Type B pancreatic cell (in vitro differentiated cells): ENCODE measurements around the gene BOK. TPM values are rescaled to one million over a fixed set of nuclear protein-coding genes. Genes with fewer than 3 reads are reported as not detected.

ENCODE experiments used
- DNase-seq: peaks from one replicate; pipeline ENCODE4 v3.0.0; 2021; ENCODE audit warnings: mixed read lengths; ENCODE audit not compliant: unreplicated experiment; ENCODE audit errors: extremely low spot score
- H3K27ac Mint-ChIP-seq: 2 replicates; pipeline ENCODE4 v1.8.0; 2021; ENCODE audit warnings: mild to moderate bottlenecking, mixed read lengths
- H3K27me3 Mint-ChIP-seq: 2 replicates; pipeline ENCODE4 v1.8.0; 2021; ENCODE audit warnings: mixed read lengths
- H3K36me3 Mint-ChIP-seq: 2 replicates; pipeline ENCODE4 v1.8.0; 2021; ENCODE audit warnings: mixed read lengths
- H3K4me1 Mint-ChIP-seq: one replicate; pipeline ENCODE4 v1.8.0; 2021; ENCODE audit warnings: mixed read lengths; ENCODE audit not compliant: unreplicated experiment
- H3K4me3 Mint-ChIP-seq: 2 replicates; pipeline ENCODE4 v1.8.0; 2021; ENCODE audit warnings: mild to moderate bottlenecking, mixed read lengths
- H3K9me3 Mint-ChIP-seq: 2 replicates; pipeline ENCODE4 v1.8.0; 2021; ENCODE audit warnings: mixed read lengths
- total RNA-seq: library from RNA; stranded (reverse); gene quantifications from 2 replicates; pipeline ENCODE4 v1.2.1, GENCODE V29; 2021; ENCODE audit warnings: low replicate concordance
- TF ChIP-seq, protein P1 (sequence below): fragments of 200-600 bp; sonication (generic); conservative IDR thresholded peaks from 2 replicates; pipeline ENCODE4 v1.5.0; 2021; ENCODE audit warnings: antibody characterized with exemption, mild to moderate bottlenecking

BOK gene
- total RNA-seq, 1 donor from 2014 or later = 41.5 TPM

- H3K36me3 Mint-ChIP-seq = peaks cover 23% of the 10 kb centered on the region
- no peak for DNase-seq
- TF ChIP-seq, protein P1, sequence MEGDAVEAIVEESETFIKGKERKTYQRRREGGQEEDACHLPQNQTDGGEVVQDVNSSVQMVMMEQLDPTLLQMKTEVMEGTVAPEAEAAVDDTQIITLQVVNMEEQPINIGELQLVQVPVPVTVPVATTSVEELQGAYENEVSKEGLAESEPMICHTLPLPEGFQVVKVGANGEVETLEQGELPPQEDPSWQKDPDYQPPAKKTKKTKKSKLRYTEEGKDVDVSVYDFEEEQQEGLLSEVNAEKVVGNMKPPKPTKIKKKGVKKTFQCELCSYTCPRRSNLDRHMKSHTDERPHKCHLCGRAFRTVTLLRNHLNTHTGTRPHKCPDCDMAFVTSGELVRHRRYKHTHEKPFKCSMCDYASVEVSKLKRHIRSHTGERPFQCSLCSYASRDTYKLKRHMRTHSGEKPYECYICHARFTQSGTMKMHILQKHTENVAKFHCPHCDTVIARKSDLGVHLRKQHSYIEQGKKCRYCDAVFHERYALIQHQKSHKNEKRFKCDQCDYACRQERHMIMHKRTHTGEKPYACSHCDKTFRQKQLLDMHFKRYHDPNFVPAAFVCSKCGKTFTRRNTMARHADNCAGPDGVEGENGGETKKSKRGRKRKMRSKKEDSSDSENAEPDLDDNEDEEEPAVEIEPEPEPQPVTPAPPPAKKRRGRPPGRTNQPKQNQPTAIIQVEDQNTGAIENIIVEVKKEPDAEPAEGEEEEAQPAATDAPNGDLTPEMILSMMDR = no peak
- no peaks in the 10 kb centered on the region for H3K9me3 Mint-ChIP-seq
- H3K27ac Mint-ChIP-seq = no peak overlapping the region
- H3K4me1 Mint-ChIP-seq = peaks cover 12% of the 10 kb centered on the region
- no peaks in the 10 kb centered on the region for H3K27me3 Mint-ChIP-seq
- no peak overlapping the region for H3K4me3 Mint-ChIP-seq
Observed at GRCh38 chr2:241576293-241576654, 17.7 kb downstream of the BOK start.

DNA sequence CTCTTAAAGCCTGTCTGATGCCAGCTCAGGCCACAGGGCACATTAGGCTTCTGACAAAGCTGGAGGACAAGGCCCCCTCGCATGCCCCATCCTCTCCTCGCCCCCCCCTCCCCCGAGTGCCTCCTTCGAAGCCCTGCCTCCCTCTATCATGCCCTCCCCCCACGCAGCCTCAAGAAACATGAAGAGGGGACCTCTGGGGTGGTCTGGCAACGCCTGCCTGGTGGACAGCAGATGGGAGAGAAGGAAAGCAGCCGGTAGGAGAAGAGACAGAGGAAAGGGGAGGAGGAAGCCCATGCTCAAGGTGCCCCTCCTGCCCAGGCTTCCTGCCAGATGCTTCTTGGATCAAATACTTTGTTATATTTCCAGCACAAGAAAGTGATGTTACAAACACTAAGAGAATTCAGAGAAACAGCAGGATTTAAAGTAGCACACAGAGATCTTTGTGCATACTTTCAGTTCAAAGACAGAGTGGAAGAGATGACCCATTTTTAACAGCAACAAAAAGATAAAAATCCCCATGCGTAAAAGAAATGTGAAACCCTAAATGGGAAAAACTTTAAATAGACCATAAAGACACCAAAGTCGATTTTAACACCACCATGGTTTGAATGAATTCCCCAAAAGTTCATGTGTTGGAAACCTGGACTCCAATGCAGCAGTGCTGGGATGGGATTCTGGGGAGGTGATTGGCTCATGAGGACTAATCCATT lies 19.0 kb downstream of the BOK start:
- Mint-ChIP-seq H3K36me3 (peaks cover 33% of the 10 kb centered on the region), H3K9me3 (peaks cover 9% of the 10 kb centered on the region), H3K4me3 (peak overlapping the region; percentile 6), H3K27ac (no peak overlapping the region), H3K27me3 (no peaks in the 10 kb centered on the region), H3K4me1 (peaks cover 12% of the 10 kb centered on the region)
- DNase-seq = no peak
- TF ChIP-seq, protein P1 = no peak

DNA sequence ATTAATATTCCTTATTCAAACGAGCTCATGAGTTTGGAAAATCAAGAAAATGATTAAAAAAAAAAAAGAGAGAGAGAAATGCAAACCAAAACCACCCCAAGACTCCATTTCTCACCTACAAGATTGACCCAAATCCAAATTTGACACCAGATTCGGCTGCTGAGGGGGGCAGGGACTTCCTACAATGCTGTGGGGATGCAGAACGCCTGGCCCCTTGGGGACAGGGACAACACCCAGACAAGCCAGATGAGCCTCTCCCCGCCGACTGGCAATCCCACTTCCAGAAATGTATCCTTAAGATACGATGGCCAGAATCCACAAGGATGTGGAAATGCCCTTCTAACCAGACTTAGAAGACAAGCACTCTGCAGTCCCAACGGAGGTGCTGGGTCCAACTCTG lies 20.7 kb downstream of the BOK start:
- DNase-seq = no peak
- TF ChIP-seq, protein P1 = no peak
- Mint-ChIP-seq H3K9me3 (peaks cover 15% of the 10 kb centered on the region), H3K27ac (no peak overlapping the region), H3K4me1 (peaks cover 12% of the 10 kb centered on the region), H3K4me3 (no peak overlapping the region), H3K36me3 (peaks cover 44% of the 10 kb centered on the region), H3K27me3 (no peaks in the 10 kb centered on the region)

GRCh38 chr2:241582328-241582727 lies 23.8 kb downstream of the BOK start:
- no peak overlapping the region for H3K27ac Mint-ChIP-seq
- DNase-seq = no peak
- H3K4me3 Mint-ChIP-seq = no peak overlapping the region
- H3K27me3 Mint-ChIP-seq = no peaks in the 10 kb centered on the region
- peaks cover 61% of the 10 kb centered on the region for H3K36me3 Mint-ChIP-seq
- H3K9me3 Mint-ChIP-seq = peaks cover 20% of the 10 kb centered on the region
- peaks cover 6% of the 10 kb centered on the region for H3K4me1 Mint-ChIP-seq
- TF ChIP-seq, protein P1 = no peak

DNA sequence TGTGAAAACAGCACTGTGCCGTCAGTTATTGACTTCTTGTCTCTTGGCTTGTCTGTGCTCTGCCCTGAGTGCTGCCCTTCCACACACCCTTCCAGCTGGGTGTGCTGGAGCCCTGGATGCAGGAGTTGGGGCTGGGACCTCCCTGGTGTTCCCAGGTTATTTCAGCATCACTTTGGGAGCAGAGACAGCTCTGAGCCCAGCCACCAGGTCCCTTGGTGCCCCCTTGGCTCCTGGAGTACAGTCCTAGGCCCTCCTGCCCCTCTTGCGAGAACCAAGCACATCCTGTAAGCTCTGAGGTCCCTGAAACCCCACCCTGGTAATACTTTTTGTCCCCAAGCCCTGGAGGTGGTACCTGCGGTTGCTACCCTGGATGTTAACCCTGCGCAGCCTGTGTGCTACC lies 24.3 kb downstream of the BOK start:
- TF ChIP-seq, protein P1 = no peak
- H3K9me3 Mint-ChIP-seq = peaks cover 20% of the 10 kb centered on the region
- no peak overlapping the region for H3K27ac Mint-ChIP-seq
- H3K36me3 Mint-ChIP-seq = peaks cover 58% of the 10 kb centered on the region
- no peaks in the 10 kb centered on the region for H3K27me3 Mint-ChIP-seq
- H3K4me1 Mint-ChIP-seq = peaks cover 2% of the 10 kb centered on the region
- no peak for DNase-seq
- H3K4me3 Mint-ChIP-seq = no peak overlapping the region

DNA sequence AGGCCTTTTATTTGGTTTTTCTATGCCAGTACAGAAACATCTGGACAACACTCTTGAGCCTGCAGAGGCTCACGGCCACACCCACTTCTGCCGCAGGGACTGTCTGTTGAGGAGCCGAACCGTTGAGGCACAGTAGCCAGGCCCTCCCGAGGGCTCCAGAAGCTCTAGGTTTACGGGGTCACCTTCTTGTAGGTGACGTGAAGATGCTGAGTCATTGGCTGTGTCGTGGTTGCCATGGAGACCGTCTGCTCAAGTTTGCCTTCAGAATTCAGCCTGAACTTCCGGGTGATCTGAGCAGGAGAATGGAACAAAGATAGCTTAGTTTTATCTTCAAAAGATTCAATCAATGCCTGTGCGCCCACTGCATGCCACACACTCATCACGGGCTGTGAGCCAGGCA lies 25.9 kb downstream of the BOK start:
- DNase-seq = no peak
- H3K36me3 Mint-ChIP-seq = peaks cover 59% of the 10 kb centered on the region
- TF ChIP-seq, protein P1 = no peak
- no peaks in the 10 kb centered on the region for H3K27me3 Mint-ChIP-seq
- no peaks in the 10 kb centered on the region for H3K4me1 Mint-ChIP-seq
- peaks cover 20% of the 10 kb centered on the region for H3K9me3 Mint-ChIP-seq
- H3K4me3 Mint-ChIP-seq = no peak overlapping the region
- H3K27ac Mint-ChIP-seq = no peak overlapping the region
